Stomach smooth muscle (tissue), 2 donors: ENCODE data around the gene HBA2.
"Not testable (repeated sequence)": the region's sequence is repeated elsewhere in the genome, so short reads cannot be mapped to it uniquely, and the experiment has no call there.

Experiments used
- H3K27ac ChIP-seq: one replicate; pipeline ENCODE4 v1.7.0; 2013; ENCODE audit warnings: mild to moderate bottlenecking, low read length, inconsistent platforms
- H3K27me3 ChIP-seq, 2 donors: one replicate each; pipeline ENCODE4 v1.7.0; 2013; ENCODE audit warnings: low read length in 2 of 2; ENCODE audit not compliant: insufficient read depth in 2 of 2, control insufficient read depth in 1 of 2
- H3K36me3 ChIP-seq, 2 donors: one replicate each; pipeline ENCODE4 v1.7.0; 2013; ENCODE audit warnings: low read length in 2 of 2; ENCODE audit not compliant: control insufficient read depth in 2 of 2, insufficient read depth in 2 of 2
- H3K4me1 ChIP-seq: one replicate; pipeline ENCODE4 v1.7.0; 2013; ENCODE audit warnings: low read length; ENCODE audit not compliant: control insufficient read depth, insufficient read depth
- H3K4me3 ChIP-seq, 2 donors: one replicate each; pipeline ENCODE4 v1.7.0; 2013; ENCODE audit warnings: low read length in 2 of 2
- H3K9ac ChIP-seq, 2 donors: one replicate each; pipeline ENCODE4 v1.7.0; 2013; ENCODE audit warnings: low read length in 2 of 2, mild to moderate bottlenecking in 1 of 2
- H3K9me3 ChIP-seq, 2 donors: one replicate each; pipeline ENCODE4 v1.7.0; 2013; ENCODE audit warnings: low read length in 2 of 2; ENCODE audit not compliant: control insufficient read depth in 2 of 2
- donor health status: healthy.
- donor health status: Pancreatic carcinoma.

Gene HBA2

GRCh38 chr16:172374-172941 lies at the start of gene HBA2:
TSS of gene HBA2 (plus strand) at chr16:172876. CDS start at chr16:172913, 37 bp downstream.
- H3K9me3 ChIP-seq, H3K27ac ChIP-seq, H3K4me1 ChIP-seq, H3K9ac ChIP-seq, H3K4me3 ChIP-seq, H3K36me3 ChIP-seq: not testable (repeated sequence)
- H3K27me3 ChIP-seq, result peaks cover 32 to 50% of the 10 kb centered on the region in 2 donors

DNA sequence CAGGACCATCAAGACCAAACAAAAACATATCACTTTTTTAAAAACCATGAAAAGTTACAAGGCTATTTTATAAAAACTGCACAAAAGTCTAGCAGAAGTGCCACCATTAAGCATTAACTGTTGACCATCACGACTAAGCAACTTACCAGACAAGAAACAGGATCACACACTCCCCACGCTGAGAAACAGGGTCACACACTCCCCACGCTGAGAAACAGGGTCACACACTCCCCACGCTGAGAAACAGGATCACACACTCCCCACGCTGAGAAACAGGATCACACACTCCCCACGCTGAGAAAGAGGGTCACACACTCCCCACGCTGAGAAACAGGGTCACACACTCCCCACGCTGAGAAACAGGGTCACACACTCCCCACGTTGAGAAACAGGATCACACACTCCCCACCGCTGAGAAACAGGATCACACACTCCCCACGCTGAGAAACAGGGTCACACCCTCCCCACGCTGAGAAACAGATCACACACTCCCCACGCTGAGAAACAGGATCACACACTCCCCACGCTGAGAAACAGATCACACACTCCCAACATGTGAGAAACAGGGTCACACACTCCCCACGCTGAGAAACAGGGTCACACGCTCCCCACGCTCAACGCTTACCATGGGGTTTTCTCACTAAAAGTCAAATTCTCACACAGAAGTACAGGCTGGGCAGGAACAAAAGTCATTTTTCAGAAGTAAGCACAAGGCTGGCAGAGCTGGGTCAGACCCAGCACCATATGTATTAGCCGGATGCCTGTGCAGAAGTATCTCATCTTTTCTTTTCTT lies 48.9 kb upstream of the HBA2 start:
- H3K4me1 ChIP-seq, H3K4me3 ChIP-seq, H3K27me3 ChIP-seq, H3K9me3 ChIP-seq, H3K9ac ChIP-seq, H3K36me3 ChIP-seq, H3K27ac ChIP-seq: not testable (repeated sequence)

DNA sequence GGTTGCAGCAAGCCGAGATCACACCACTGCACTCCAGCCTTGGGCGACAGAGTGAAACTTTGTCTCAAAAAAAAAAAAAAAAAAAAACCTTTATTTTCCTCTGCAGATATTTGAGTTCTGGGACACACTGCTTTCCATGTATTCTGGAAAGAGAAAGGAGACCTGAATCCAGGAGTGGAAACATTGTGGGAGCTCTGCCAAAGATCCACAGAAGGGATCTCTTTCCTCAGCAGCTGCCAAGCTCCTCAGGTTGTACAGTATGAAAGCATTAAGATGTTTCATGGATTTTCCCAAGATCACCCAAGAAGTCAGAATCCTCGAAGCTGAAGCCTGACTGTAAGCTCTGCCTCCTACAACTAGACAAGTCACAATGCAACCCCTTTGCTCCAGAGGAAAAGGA lies 47.7 kb upstream of the HBA2 start:
- H3K9me3 ChIP-seq, result no peaks in the 10 kb centered on the region
- peaks cover 0 to 4% of the 10 kb centered on the region in 2 donors for H3K36me3 ChIP-seq
- H3K27ac ChIP-seq, result no peak overlapping the region
- no peaks in the 10 kb centered on the region for H3K27me3 ChIP-seq
- no peak overlapping the region for H3K9ac ChIP-seq
- no peaks in the 10 kb centered on the region for H3K4me1 ChIP-seq
- no peak overlapping the region for H3K4me3 ChIP-seq

DNA sequence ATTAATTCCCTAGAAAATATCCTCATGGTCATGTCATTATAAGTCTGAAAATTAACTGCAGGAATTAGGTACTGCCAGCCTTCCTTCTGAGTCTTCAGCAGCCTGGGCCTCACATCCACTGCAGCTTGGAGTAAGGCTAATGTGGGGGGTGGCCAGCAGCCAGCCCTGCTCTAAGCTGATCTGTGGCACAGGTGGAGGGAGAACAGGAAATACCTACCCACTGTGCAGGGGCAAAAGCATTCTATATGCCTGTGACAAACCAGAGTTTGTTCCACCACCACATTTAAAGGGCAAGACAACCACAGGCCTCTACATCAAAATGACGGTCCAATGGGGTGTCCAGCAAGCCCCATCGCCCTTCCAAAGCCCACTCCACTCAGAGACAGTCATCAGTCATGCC lies 43.6 kb upstream of the HBA2 start:
- Histone ChIP-seq H3K36me3 (peaks cover 0 to 2% of the 10 kb centered on the region in 2 donors), H3K9ac (no peak overlapping the region), H3K27ac (no peak overlapping the region), H3K4me1 (no peaks in the 10 kb centered on the region), H3K27me3 (no peaks in the 10 kb centered on the region), H3K9me3 (no peaks in the 10 kb centered on the region), H3K4me3 (no peak overlapping the region)

DNA sequence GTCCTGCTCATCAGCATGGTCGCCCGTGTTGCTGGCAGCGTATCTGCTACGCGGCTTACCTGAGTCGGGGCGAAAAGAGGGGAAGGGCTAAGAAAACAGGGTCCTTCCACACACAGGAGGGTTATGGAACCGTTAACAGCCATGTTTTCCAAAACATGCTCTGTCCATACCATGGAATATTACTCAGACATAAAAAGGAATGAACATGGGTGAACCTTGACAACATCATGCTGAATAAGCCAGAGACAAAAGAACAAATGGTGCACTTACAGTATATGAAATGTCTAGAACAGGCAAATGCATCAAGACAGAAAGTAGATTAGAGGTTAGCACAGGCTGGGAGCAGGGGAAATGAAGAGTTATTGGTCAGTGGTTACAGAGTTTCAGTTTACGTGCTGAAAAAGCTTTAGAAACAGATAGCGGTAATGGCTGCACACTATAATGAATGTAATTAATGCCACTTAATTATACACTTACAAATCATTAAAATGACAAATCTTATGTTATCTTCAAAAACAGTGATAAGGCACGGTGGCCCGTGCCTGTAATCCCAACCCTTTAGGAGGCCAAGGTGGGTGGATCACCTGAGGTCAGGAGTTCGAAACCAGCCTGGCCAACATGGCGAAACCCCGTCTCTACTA lies 42.0 kb upstream of the HBA2 start:
- Histone ChIP-seq H3K36me3 (peaks cover 0 to 2% of the 10 kb centered on the region in 2 donors), H3K9ac (no peak overlapping the region), H3K27ac (no peak overlapping the region), H3K4me3 (no peak overlapping the region), H3K27me3 (no peaks in the 10 kb centered on the region), H3K9me3 (no peaks in the 10 kb centered on the region), H3K4me1 (no peaks in the 10 kb centered on the region)

DNA sequence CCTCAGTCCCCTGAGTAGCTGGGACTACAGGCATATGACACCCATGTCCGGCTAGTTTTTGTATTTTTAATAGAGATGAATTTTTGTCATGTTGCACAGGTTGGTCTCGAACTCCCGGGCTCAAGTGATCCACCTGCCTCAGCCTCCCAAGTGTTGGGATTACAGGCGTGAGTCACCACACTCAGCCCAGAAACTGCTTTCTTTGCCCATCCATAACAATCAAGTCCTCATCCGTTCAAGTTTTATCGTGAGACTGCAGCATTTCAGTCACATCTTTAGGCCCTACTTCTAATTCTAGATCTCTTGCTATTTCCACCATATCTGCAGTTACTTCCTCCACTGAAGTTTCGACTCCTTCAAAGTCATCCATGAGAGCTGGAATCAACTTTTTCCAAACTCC lies 40.6 kb upstream of the HBA2 start:
- no peak overlapping the region for H3K27ac ChIP-seq
- H3K27me3 ChIP-seq, result no peaks in the 10 kb centered on the region
- no peaks in the 10 kb centered on the region for H3K9me3 ChIP-seq
- H3K4me1 ChIP-seq, result no peaks in the 10 kb centered on the region
- H3K36me3 ChIP-seq, result peaks cover 0 to 2% of the 10 kb centered on the region in 2 donors
- H3K9ac ChIP-seq, result no peak overlapping the region
- no peak overlapping the region for H3K4me3 ChIP-seq

DNA sequence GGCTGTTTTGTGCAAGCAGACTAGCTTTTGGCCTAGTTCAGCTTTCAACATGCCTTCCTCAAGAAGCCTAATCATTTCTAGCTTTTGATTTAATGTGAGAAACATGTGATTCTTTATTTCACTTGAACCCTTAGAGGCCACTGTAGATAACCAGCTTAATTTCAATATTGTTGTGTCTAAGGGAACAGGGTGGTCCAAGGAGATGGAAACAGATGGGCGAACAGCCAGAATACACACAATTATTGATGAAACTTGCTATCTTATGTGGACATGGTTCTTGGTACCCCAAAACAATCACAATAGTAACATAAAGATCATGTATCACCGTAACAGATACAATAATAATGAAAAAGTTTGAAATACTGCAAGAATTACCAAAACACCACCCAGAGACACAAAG lies 39.0 kb upstream of the HBA2 start:
- no peak overlapping the region for H3K9ac ChIP-seq
- peaks cover 0 to 2% of the 10 kb centered on the region in 2 donors for H3K36me3 ChIP-seq
- H3K4me1 ChIP-seq, result no peaks in the 10 kb centered on the region
- no peaks in the 10 kb centered on the region for H3K9me3 ChIP-seq
- H3K4me3 ChIP-seq, result no peak overlapping the region
- H3K27ac ChIP-seq, result no peak overlapping the region
- no peaks in the 10 kb centered on the region for H3K27me3 ChIP-seq

GRCh38 chr16:138049-138417 lies 34.6 kb upstream of the HBA2 start:
- H3K36me3 ChIP-seq, result no peaks in the 10 kb centered on the region
- peak overlapping the region; percentile 55 to 78 for H3K4me3 ChIP-seq
- peak overlapping the region; percentile 74 to 78 for H3K9ac ChIP-seq
- no peaks in the 10 kb centered on the region for H3K9me3 ChIP-seq
- H3K4me1 ChIP-seq, result no peaks in the 10 kb centered on the region
- peaks cover 0 to 2% of the 10 kb centered on the region in 2 donors for H3K27me3 ChIP-seq
- H3K27ac ChIP-seq, result no peak overlapping the region

GRCh38 chr16:140175-140857 lies 32.4 kb upstream of the HBA2 start:
- no peaks in the 10 kb centered on the region for H3K9me3 ChIP-seq
- H3K4me3 ChIP-seq, result no peak overlapping the region
- H3K27me3 ChIP-seq, result peaks cover 6% of the 10 kb centered on the region in 2 donors
- no peak overlapping the region for H3K9ac ChIP-seq
- no peaks in the 10 kb centered on the region for H3K4me1 ChIP-seq
- H3K27ac ChIP-seq, result no peak overlapping the region
- no peaks in the 10 kb centered on the region for H3K36me3 ChIP-seq

DNA sequence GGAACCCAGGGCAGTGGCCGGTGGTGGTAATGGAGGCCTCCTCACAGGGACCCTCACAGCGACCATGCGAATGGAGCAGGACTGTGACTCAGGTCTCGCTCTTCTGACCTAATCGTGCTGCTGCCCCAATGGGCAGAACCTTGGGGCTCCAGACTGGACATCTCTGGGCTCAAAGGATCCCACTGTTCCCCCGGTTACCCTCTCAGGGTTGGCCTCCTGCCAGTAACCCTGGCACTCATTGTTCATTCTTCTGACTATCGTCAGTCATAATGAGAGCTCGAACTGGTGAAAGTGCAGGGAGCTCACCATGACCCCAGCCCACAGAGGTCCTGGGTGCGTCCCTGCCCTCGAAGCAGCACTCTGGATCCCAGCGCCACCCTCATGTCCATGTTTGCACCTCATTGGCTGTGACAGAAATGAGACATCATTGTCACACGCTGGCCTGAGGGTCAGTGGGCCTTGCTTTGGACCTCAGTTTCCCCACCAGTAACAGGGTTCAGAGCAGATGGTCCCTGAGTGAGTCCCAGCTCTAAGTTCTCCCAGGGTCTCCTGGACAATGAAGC lies 30.2 kb upstream of the HBA2 start:
- Histone ChIP-seq H3K4me1 (no peaks in the 10 kb centered on the region), H3K9me3 (no peaks in the 10 kb centered on the region), H3K36me3 (no peaks in the 10 kb centered on the region), H3K4me3 (no peak overlapping the region), H3K27me3 (peaks cover 6% of the 10 kb centered on the region in 2 donors), H3K9ac (no peak overlapping the region), H3K27ac (no peak overlapping the region)
